ENCODE measurements around the gene SYT13.

Gene SYT13

DNA sequence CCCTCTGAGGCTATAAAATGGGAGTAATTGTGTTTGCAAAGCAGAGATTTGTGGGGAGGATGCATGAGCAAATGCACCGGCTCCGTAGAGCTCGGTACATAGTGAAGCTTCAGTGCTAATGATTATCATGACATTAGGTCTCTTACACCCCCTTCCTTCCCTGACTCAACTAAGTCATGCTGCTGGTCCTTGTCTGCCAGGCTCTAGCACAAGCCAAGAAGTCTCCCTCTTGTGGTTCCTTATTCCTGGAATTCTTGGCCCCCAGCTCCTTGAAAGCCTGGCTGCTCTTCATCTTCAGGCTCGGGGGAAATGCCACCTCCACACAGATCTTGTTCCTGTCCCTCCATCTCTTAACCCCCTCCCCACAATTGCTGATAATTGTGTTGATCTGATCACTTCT, 45.7 kb upstream of the SYT13 start:
- TF ChIP-seq ARNTL (CRISPR knock-in tag; IDR thresholded peaks at IDR 0.05; ENCODE audit: borderline replicate concordance, low read depth) (no peak), SNAI2 (CRISPR knock-in tag; IDR thresholded peaks at IDR 0.05) (no peak), RARB (CRISPR knock-in tag; IDR thresholded peaks at IDR 0.05) (no peak), TCF4 (CRISPR knock-in tag; IDR thresholded peaks at IDR 0.05; ENCODE audit: borderline replicate concordance) (no peak), ESRRG (CRISPR knock-in tag; IDR thresholded peaks at IDR 0.05) (no peak), ZNF8 (CRISPR knock-in tag; IDR thresholded peaks at IDR 0.05) (no peak), BACH2 (CRISPR knock-in tag; IDR thresholded peaks at IDR 0.05; ENCODE audit: borderline replicate concordance) (no peak), PPARA (CRISPR knock-in tag; IDR thresholded peaks at IDR 0.05; ENCODE audit: borderline replicate concordance) (no peak), ZFP30 (CRISPR knock-in tag; IDR thresholded peaks at IDR 0.05) (no peak), ZC3H10 (CRISPR knock-in tag; IDR thresholded peaks at IDR 0.05) (no peak), TOX (CRISPR knock-in tag; IDR thresholded peaks at IDR 0.05; ENCODE audit: borderline replicate concordance) (no peak), ISL1 (CRISPR knock-in tag; IDR thresholded peaks at IDR 0.05) (no peak)
- TF ChIP-seq, protein P1, sequence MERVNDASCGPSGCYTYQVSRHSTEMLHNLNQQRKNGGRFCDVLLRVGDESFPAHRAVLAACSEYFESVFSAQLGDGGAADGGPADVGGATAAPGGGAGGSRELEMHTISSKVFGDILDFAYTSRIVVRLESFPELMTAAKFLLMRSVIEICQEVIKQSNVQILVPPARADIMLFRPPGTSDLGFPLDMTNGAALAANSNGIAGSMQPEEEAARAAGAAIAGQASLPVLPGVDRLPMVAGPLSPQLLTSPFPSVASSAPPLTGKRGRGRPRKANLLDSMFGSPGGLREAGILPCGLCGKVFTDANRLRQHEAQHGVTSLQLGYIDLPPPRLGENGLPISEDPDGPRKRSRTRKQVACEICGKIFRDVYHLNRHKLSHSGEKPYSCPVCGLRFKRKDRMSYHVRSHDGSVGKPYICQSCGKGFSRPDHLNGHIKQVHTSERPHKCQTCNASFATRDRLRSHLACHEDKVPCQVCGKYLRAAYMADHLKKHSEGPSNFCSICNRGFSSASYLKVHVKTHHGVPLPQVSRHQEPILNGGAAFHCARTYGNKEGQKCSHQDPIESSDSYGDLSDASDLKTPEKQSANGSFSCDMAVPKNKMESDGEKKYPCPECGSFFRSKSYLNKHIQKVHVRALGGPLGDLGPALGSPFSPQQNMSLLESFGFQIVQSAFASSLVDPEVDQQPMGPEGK (CRISPR knock-in tag; IDR thresholded peaks at IDR 0.05; ENCODE audit: borderline replicate concordance), result no peak
- TF ChIP-seq, protein P2, sequence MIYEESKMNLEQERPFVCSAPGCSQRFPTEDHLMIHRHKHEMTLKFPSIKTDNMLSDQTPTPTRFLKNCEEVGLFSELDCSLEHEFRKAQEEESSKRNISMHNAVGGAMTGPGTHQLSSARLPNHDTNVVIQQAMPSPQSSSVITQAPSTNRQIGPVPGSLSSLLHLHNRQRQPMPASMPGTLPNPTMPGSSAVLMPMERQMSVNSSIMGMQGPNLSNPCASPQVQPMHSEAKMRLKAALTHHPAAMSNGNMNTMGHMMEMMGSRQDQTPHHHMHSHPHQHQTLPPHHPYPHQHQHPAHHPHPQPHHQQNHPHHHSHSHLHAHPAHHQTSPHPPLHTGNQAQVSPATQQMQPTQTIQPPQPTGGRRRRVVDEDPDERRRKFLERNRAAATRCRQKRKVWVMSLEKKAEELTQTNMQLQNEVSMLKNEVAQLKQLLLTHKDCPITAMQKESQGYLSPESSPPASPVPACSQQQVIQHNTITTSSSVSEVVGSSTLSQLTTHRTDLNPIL (CRISPR knock-in tag; IDR thresholded peaks at IDR 0.05; ENCODE audit: low read depth), result no peak
- TF ChIP-seq, protein P3, sequence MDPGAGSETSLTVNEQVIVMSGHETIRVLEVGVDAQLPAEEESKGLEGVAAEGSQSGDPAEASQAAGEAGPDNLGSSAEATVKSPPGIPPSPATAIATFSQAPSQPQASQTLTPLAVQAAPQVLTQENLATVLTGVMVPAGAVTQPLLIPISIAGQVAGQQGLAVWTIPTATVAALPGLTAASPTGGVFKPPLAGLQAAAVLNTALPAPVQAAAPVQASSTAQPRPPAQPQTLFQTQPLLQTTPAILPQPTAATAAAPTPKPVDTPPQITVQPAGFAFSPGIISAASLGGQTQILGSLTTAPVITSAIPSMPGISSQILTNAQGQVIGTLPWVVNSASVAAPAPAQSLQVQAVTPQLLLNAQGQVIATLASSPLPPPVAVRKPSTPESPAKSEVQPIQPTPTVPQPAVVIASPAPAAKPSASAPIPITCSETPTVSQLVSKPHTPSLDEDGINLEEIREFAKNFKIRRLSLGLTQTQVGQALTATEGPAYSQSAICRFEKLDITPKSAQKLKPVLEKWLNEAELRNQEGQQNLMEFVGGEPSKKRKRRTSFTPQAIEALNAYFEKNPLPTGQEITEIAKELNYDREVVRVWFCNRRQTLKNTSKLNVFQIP (CRISPR knock-in tag; IDR thresholded peaks at IDR 0.05; ENCODE audit: borderline replicate concordance, low read depth), result no peak
- ATAC-seq, result no peak

DNA sequence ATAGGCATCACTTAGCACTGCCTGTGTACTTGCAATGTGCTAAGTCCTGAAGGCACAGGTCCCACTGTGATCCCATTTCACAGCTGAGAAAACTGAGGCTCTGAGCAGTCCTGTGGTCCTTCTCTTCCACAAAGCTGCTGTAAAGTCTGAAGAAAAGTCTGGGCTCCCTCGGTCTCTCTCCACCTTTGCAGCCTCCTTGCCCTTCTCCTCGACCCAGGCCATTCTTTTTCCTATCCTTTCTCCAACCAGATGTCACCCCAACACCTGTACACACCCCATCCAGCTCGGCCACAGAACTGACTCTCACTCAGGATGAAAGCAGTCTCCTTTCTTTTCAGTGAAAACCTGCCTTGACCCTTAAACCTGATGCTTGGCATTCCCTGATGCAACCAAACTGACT, 42.6 kb upstream of the SYT13 start:
- ATAC-seq, result no peak
- TF ChIP-seq SNAI2 (CRISPR knock-in tag; IDR thresholded peaks at IDR 0.05), result no peak
- no peak for TF ChIP-seq ESRRG (CRISPR knock-in tag; IDR thresholded peaks at IDR 0.05)
- TF ChIP-seq ZFP3 (CRISPR knock-in tag; IDR thresholded peaks at IDR 0.05), result no peak

GRCh38 chr11:45324459-45324858, 38.3 kb upstream of the SYT13 start:
- TF ChIP-seq ZFP30 (CRISPR knock-in tag; IDR thresholded peaks at IDR 0.05) (no peak), ZNF565 (CRISPR knock-in tag; conservative IDR thresholded peaks at IDR 0.05; ENCODE audit: low read depth) (no peak), TSHZ2 (CRISPR knock-in tag; IDR thresholded peaks at IDR 0.05) (no peak), BACH2 (CRISPR knock-in tag; IDR thresholded peaks at IDR 0.05; ENCODE audit: borderline replicate concordance) (no peak), ESRRG (CRISPR knock-in tag; IDR thresholded peaks at IDR 0.05) (no peak), OSR1 (CRISPR knock-in tag; IDR thresholded peaks at IDR 0.05) (no peak), TCF4 (CRISPR knock-in tag; IDR thresholded peaks at IDR 0.05; ENCODE audit: borderline replicate concordance) (no peak), CSDC2 (CRISPR knock-in tag; IDR thresholded peaks at IDR 0.05) (no peak)
- TF ChIP-seq, protein P4, sequence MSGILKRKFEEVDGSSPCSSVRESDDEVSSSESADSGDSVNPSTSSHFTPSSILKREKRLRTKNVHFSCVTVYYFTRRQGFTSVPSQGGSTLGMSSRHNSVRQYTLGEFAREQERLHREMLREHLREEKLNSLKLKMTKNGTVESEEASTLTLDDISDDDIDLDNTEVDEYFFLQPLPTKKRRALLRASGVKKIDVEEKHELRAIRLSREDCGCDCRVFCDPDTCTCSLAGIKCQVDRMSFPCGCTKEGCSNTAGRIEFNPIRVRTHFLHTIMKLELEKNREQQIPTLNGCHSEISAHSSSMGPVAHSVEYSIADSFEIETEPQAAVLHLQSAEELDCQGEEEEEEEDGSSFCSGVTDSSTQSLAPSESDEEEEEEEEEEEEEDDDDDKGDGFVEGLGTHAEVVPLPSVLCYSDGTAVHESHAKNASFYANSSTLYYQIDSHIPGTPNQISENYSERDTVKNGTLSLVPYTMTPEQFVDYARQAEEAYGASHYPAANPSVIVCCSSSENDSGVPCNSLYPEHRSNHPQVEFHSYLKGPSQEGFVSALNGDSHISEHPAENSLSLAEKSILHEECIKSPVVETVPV (CRISPR knock-in tag; IDR thresholded peaks at IDR 0.05), result no peak
- ATAC-seq, result no peak

Data from SK-N-SH treated with all-trans-retinoic acid at 6 μM for 48 hours (cell line).